GM18858 (cell line): Measurements from ENCODE around the gene SLCO4A1.
"Not testable (repeated sequence)": the region's sequence is repeated elsewhere in the genome, so short reads cannot be mapped to it uniquely, and the experiment has no call there.

Experiments
- ATAC-seq: cut with Tn5 transposase; IDR thresholded peaks from one replicate; pipeline ENCODE4 v1.9.1; 2021; ENCODE audit not compliant: unreplicated experiment

SLCO4A1 gene

GRCh38 chr20:62622178-62622876, 20.0 kb upstream of the SLCO4A1 start:
- no peak for ATAC-seq

- no peak for ATAC-seq
Measured at GRCh38 chr20:62622877-62623487, 19.3 kb upstream of the SLCO4A1 start.

- peak; percentile 59 for ATAC-seq
Measured at GRCh38 chr20:62623488-62624324, 18.6 kb upstream of the SLCO4A1 start.

- ATAC-seq, result peak; percentile 20
Measured at GRCh38 chr20:62624325-62624690, 18.0 kb upstream of the SLCO4A1 start.

- ATAC-seq, result no peak
Measured at GRCh38 chr20:62624719-62625453, 17.4 kb upstream of the SLCO4A1 start.

- ATAC-seq, result no peak
Measured at GRCh38 chr20:62625516-62625915, 16.8 kb upstream of the SLCO4A1 start.

GRCh38 chr20:62625921-62626547, 16.3 kb upstream of the SLCO4A1 start:
- no peak for ATAC-seq

- ATAC-seq, result not testable (repeated sequence)
Measured at GRCh38 chr20:62627425-62627824, 14.9 kb upstream of the SLCO4A1 start.

- ATAC-seq, result no peak
Measured at GRCh38 chr20:62627901-62628612, 14.2 kb upstream of the SLCO4A1 start.

- no peak for ATAC-seq
Measured at GRCh38 chr20:62628691-62629090, 13.6 kb upstream of the SLCO4A1 start.

GRCh38 chr20:62629864-62630470, 12.3 kb upstream of the SLCO4A1 start:
- no peak for ATAC-seq

- no peak for ATAC-seq
Measured at GRCh38 chr20:62631336-62632308, 10.7 kb upstream of the SLCO4A1 start.

GRCh38 chr20:62632575-62633090, 9.7 kb upstream of the SLCO4A1 start:
- ATAC-seq, result no peak

- ATAC-seq, result no peak
Measured at GRCh38 chr20:62633598-62634329, 8.5 kb upstream of the SLCO4A1 start.

GRCh38 chr20:62634330-62634967, 7.9 kb upstream of the SLCO4A1 start:
- no peak for ATAC-seq

GRCh38 chr20:62635232-62635631, 7.1 kb upstream of the SLCO4A1 start:
- ATAC-seq, result no peak

GRCh38 chr20:62635852-62636251, 6.5 kb upstream of the SLCO4A1 start:
- no peak for ATAC-seq
